Gastrocnemius medialis (tissue), 4 donors: Measurements from ENCODE around the gene COX15. TPM values are rescaled to one million over a fixed set of nuclear protein-coding genes. Genes with fewer than 3 reads are reported as not detected.

Experiments used
- ATAC-seq, 2 donors: fragments of 150-250 bp; one replicate each; pipeline ENCODE4 v1.9.1; 2016
- DNase-seq, 2 donors: peaks; one replicate each; pipeline ENCODE4 v3.0.0-alpha.2; 2019
- H3K27ac ChIP-seq, 4 donors: fragments of 200-600 bp; sonication (generic); 1 replicate in 1 of 4; 2 replicates in 3 of 4; pipeline ENCODE4 v1.5.1; 2016 to 2018; ENCODE audit warnings: mild to moderate bottlenecking in 2 of 4, moderate library complexity in 1 of 4
- H3K27me3 ChIP-seq, 3 donors: fragments of 200-600 bp; sonication (generic) in 2 of 3; 1 replicate in 1 of 3; 2 replicates in 2 of 3; pipeline versions ENCODE4 v1.5.1 to v1.6.0; 2016 to 2019; ENCODE audit warnings: mild to moderate bottlenecking in 1 of 3, moderate library complexity in 1 of 3
- H3K36me3 ChIP-seq, 2 donors: fragments of 200-600 bp; sonication (generic) in 1 of 2; one replicate each; pipeline ENCODE4 v1.5.1; 2017 to 2018
- H3K4me1 ChIP-seq, 2 donors: fragments of 200-600 bp; sonication (generic) in 1 of 2; one replicate each; pipeline ENCODE4 v1.5.1; 2016 to 2017; ENCODE audit warnings: mild to moderate bottlenecking in 2 of 2
- H3K4me3 ChIP-seq, 4 donors: fragments of 200-600 bp; sonication (generic) in 3 of 4; 1 replicate in 1 of 4; 2 replicates in 3 of 4; pipeline ENCODE4 v1.5.1; 2016 to 2019; ENCODE audit warnings: mild to moderate bottlenecking in 2 of 4
- H3K9me3 ChIP-seq, 3 donors: fragments of 200-600 bp; sonication (generic) in 2 of 3; 1 replicate in 1 of 3; 2 replicates in 2 of 3; pipeline ENCODE4 v1.5.1; 2016 to 2019
- POLR2A ChIP-seq, 2 donors: fragments of 450-650 bp; IDR thresholded peaks; one replicate each; pipeline ENCODE4 v1.6.1; 2017; ENCODE audit warnings: antibody characterized with exemption in 2 of 2, mild to moderate bottlenecking in 2 of 2, moderate library complexity in 2 of 2
- in situ Hi-C, 4 donors: fragments of 200-750 bp; cut with MboI; loops; one replicate each; pipeline versions ENCODE4 v1.15.0 to v1.8.0; 2017; ENCODE audit warnings: low sequenced_read_pairs in 4 of 4
- intact Hi-C: fragments of 100-400 bp; cut with DNase I; formaldehyde crosslinking; loops from one replicate; pipeline ENCODE4 v1.15.1; 2023; ENCODE audit warnings: low total_unique reads
- total RNA-seq, 4 donors: library from RNA; depleted of rRNA; stranded (reverse); fragments of >200 nt; gene quantifications; one replicate each; pipeline versions ENCODE4 v1.1.0 to v1.2.3, GENCODE V29; 2016
- TF ChIP-seq, protein P1 (sequence below), 5 experiments: fragments of 450-650 bp in 3 of 5; fragments of 200-600 bp in 2 of 5; sonication (generic) in 2 of 5; IDR thresholded peaks in 4 of 5; conservative IDR thresholded peaks in 1 of 5; 1 replicate in 4 of 5; 2 replicates in 1 of 5; pipeline ENCODE4 v1.5.1; 2016 to 2019; ENCODE audit warnings: antibody characterized with exemption in 5 of 5, mild to moderate bottlenecking in 3 of 5, moderate library complexity in 3 of 5

The COX15 gene
- total RNA-seq, 4 donors from 2014 or later: 28.1 to 45.3 (median 32.5) TPM

DNA sequence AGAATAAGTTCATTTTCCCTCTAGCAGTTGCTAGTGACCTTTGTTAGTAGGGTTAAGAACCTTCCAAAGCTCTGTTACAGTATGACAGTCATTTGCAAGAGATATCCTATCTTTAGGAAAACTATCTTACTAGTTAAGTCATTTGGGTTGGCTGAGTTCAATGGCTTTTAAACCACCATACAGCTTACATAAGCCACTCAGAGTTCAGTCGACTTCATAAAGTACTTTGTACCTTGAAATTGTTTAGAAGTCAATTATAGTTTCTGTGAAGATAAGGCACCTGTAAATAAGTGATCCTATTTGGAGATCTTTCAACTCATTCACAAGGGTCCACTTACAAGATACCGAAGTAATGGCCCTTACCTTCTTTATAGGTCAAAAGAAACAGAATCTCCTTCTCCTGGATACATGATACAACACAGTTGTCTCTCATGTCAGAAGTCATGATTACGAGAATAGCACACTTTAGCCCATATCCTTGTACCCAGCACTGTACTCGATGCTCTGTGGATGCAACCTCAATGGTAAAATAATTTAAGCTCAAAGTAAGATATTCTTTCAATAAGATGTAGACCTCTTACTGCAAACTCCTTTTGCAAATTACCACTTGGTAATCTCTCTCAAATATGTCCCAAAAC lies 38.6 kb upstream of the COX15 start:
- TF ChIP-seq, protein P1, sequence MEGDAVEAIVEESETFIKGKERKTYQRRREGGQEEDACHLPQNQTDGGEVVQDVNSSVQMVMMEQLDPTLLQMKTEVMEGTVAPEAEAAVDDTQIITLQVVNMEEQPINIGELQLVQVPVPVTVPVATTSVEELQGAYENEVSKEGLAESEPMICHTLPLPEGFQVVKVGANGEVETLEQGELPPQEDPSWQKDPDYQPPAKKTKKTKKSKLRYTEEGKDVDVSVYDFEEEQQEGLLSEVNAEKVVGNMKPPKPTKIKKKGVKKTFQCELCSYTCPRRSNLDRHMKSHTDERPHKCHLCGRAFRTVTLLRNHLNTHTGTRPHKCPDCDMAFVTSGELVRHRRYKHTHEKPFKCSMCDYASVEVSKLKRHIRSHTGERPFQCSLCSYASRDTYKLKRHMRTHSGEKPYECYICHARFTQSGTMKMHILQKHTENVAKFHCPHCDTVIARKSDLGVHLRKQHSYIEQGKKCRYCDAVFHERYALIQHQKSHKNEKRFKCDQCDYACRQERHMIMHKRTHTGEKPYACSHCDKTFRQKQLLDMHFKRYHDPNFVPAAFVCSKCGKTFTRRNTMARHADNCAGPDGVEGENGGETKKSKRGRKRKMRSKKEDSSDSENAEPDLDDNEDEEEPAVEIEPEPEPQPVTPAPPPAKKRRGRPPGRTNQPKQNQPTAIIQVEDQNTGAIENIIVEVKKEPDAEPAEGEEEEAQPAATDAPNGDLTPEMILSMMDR (IDR thresholded peaks at IDR 0.05 in 4 of 5, conservative IDR thresholded peaks at IDR 0.05 in 1 of 5): no peak
- TF ChIP-seq POLR2A (IDR thresholded peaks at IDR 0.05): no peak
- Histone ChIP-seq H3K4me1 (peaks cover 15 to 18% of the 10 kb centered on the region in 2 donors), H3K27ac (peak overlapping the region; percentile 34 to 77 (median 72)), H3K4me3 (no peak overlapping the region), H3K36me3 (no peaks in the 10 kb centered on the region), H3K27me3 (no peaks in the 10 kb centered on the region), H3K9me3 (no peaks in the 10 kb centered on the region)
- intact Hi-C loops (no loop called here), in situ Hi-C loops (no loop called here)
- ATAC-seq (peak; percentile 90 to 96), DNase-seq (no peak)

GRCh38 chr10:99769706-99770105 lies 37.8 kb upstream of the COX15 start:
- no peak overlapping the region for H3K4me3 ChIP-seq
- ATAC-seq (no peak), DNase-seq (no peak)
- no peaks in the 10 kb centered on the region for H3K27me3 ChIP-seq
- in situ Hi-C loops: no loop called here
- no peaks in the 10 kb centered on the region for H3K36me3 ChIP-seq
- TF ChIP-seq, protein P1 (IDR thresholded peaks at IDR 0.05 in 4 of 5, conservative IDR thresholded peaks at IDR 0.05 in 1 of 5): no peak
- TF ChIP-seq POLR2A (IDR thresholded peaks at IDR 0.05): no peak
- intact Hi-C loops: no loop called here
- peaks cover 15 to 18% of the 10 kb centered on the region in 2 donors for H3K4me1 ChIP-seq
- H3K27ac ChIP-seq: peak overlapping the region; percentile 34 to 77 (median 72)
- no peaks in the 10 kb centered on the region for H3K9me3 ChIP-seq

- no peak for ATAC-seq
- Histone ChIP-seq H3K4me3 (no peak overlapping the region), H3K4me1 (peaks cover 15 to 18% of the 10 kb centered on the region in 2 donors), H3K9me3 (no peaks in the 10 kb centered on the region), H3K36me3 (no peaks in the 10 kb centered on the region), H3K27me3 (no peaks in the 10 kb centered on the region), H3K27ac (peak overlapping the region in 2 of 4 donors; percentile 4 to 20)
- DNase-seq: no peak
- intact Hi-C loops (no loop called here), in situ Hi-C loops (no loop called here)
- no peak for TF ChIP-seq POLR2A (IDR thresholded peaks at IDR 0.05)
- TF ChIP-seq, protein P1 (IDR thresholded peaks at IDR 0.05 in 4 of 5, conservative IDR thresholded peaks at IDR 0.05 in 1 of 5): no peak
Observed at GRCh38 chr10:99768556-99768955, 36.6 kb upstream of the COX15 start.

GRCh38 chr10:99767901-99768300 lies 36.0 kb upstream of the COX15 start:
- Histone ChIP-seq H3K27ac (no peak overlapping the region), H3K4me1 (peaks cover 15 to 18% of the 10 kb centered on the region in 2 donors), H3K4me3 (no peak overlapping the region), H3K36me3 (no peaks in the 10 kb centered on the region), H3K27me3 (no peaks in the 10 kb centered on the region), H3K9me3 (no peaks in the 10 kb centered on the region)
- intact Hi-C loops (no loop called here), in situ Hi-C loops (no loop called here)
- no peak for TF ChIP-seq POLR2A (IDR thresholded peaks at IDR 0.05)
- TF ChIP-seq, protein P1 (IDR thresholded peaks at IDR 0.05 in 4 of 5, conservative IDR thresholded peaks at IDR 0.05 in 1 of 5): no peak
- ATAC-seq: no peak
- DNase-seq: no peak

DNA sequence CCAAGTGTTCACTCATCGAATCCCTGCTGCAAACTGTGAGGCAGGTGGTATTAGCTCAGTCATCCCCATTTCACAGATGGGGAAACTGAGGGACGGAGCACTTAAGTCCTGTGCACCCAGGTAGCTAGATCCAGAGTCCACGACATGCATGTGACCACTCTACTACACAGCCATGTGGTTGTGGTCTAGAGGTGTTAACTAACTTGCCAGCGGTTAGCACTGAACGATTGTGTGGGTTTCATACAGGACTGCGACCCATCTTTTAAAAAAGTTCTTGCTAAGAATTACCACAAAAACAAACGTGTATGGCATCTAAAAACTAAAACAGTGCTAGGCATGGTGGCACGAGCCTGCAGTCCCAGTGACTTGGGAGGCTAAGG lies 34.4 kb upstream of the COX15 start:
- intact Hi-C loops (no loop called here), in situ Hi-C loops (no loop called here)
- no peak for TF ChIP-seq POLR2A (IDR thresholded peaks at IDR 0.05)
- TF ChIP-seq, protein P1 (IDR thresholded peaks at IDR 0.05 in 4 of 5, conservative IDR thresholded peaks at IDR 0.05 in 1 of 5): no peak

More for the DNA sequence above, 34.4 kb upstream of the COX15 start:
- H3K9me3 ChIP-seq: no peaks in the 10 kb centered on the region
- H3K4me1 ChIP-seq: peaks cover 15 to 18% of the 10 kb centered on the region in 2 donors
- no peak overlapping the region for H3K4me3 ChIP-seq
- no peak overlapping the region for H3K27ac ChIP-seq
- no peaks in the 10 kb centered on the region for H3K27me3 ChIP-seq
- ATAC-seq: no peak
- no peaks in the 10 kb centered on the region for H3K36me3 ChIP-seq
- DNase-seq: no peak
